H4 (cell line): ENCODE measurements around the gene MACROD2. TPM values are rescaled to one million over a fixed set of nuclear protein-coding genes. Genes with fewer than 3 reads are reported as not detected.

Source experiments
- DNase-seq: peaks from one replicate; pipeline ENCODE4 v3.0.0-alpha.2; 2015; ENCODE audit warnings: low spot score
- total RNA-seq: library from RNA; depleted of rRNA; stranded (reverse); fragments of >200 nt; shearing (Covaris generic); gene quantifications from 2 replicates; pipeline ENCODE4 v1.2.3, GENCODE V29; 2014

The MACROD2 gene
- total RNA-seq, 1 experiment from 2014 or later = 1.2 TPM

- no peak for DNase-seq
Observed at GRCh38 chr20:14062171-14062570, 66.9 kb downstream of the MACROD2 start.

GRCh38 chr20:14062786-14063185, 67.5 kb downstream of the MACROD2 start:
- DNase-seq = peak; percentile 45

- DNase-seq = no peak
Observed at GRCh38 chr20:14064333-14064732, 69.0 kb downstream of the MACROD2 start.

GRCh38 chr20:14064921-14065320, 69.6 kb downstream of the MACROD2 start:
- DNase-seq = no peak

- DNase-seq = no peak
Observed at GRCh38 chr20:14065774-14066173, 70.5 kb downstream of the MACROD2 start.

GRCh38 chr20:14067603-14068002, 72.3 kb downstream of the MACROD2 start:
- no peak for DNase-seq

GRCh38 chr20:14069796-14070195, 74.5 kb downstream of the MACROD2 start:
- peak; percentile 87 for DNase-seq

GRCh38 chr20:14093652-14094051, 98.3 kb downstream of the MACROD2 start:
- DNase-seq = peak; percentile 31

- no peak for DNase-seq
Observed at GRCh38 chr20:14098261-14098660, 102.9 kb downstream of the MACROD2 start.

- no peak for DNase-seq
Observed at GRCh38 chr20:14113416-14113815, 118.1 kb downstream of the MACROD2 start.

- DNase-seq = no peak
Observed at GRCh38 chr20:14114065-14114704, 118.9 kb downstream of the MACROD2 start.

- no peak for DNase-seq
Observed at GRCh38 chr20:14116037-14116436, 120.7 kb downstream of the MACROD2 start.

- DNase-seq = no peak
Observed at GRCh38 chr20:14117768-14118167, 122.5 kb downstream of the MACROD2 start.

- DNase-seq = no peak
Observed at GRCh38 chr20:14126856-14127255, 131.5 kb downstream of the MACROD2 start.

GRCh38 chr20:14127514-14128223, 132.4 kb downstream of the MACROD2 start:
- no peak for DNase-seq

- DNase-seq = no peak
Observed at GRCh38 chr20:14134004-14134403, 138.7 kb downstream of the MACROD2 start.

- DNase-seq = peak; percentile 81
Observed at GRCh38 chr20:14142171-14142570, 146.9 kb downstream of the MACROD2 start.

- peak; percentile 42 for DNase-seq
Observed at GRCh38 chr20:14142964-14143627, 147.8 kb downstream of the MACROD2 start.

GRCh38 chr20:14148042-14148441, 152.7 kb downstream of the MACROD2 start:
- peak; percentile 60 for DNase-seq

GRCh38 chr20:14155361-14155760, 160.0 kb downstream of the MACROD2 start:
- DNase-seq = no peak

- DNase-seq = no peak
Observed at GRCh38 chr20:14178528-14178927, 183.2 kb downstream of the MACROD2 start.

- no peak for DNase-seq
Observed at GRCh38 chr20:14178952-14179351, 183.6 kb downstream of the MACROD2 start.
